Activated B cell treated with CpG ODN at 0.5 μM for 24 hours (primary cell): ENCODE data around the gene TNFRSF25. TPM values are rescaled to one million over a fixed set of nuclear protein-coding genes. Genes with fewer than 3 reads are reported as not detected.

ENCODE experiments used
- ATAC-seq: fragments of 200-7000 bp; cut with Tn5 transposase; one replicate; pipeline ENCODE4 v1.10.0; 2021; ENCODE audit warnings: low read depth, mild to moderate bottlenecking, moderate library complexity
- CTCF ChIA-PET: fragments of 350-600 bp; sonication (Branson Sonifier 250); formaldehyde crosslinking; loops from one replicate; lab custom pipeline; 2021; ENCODE audit warnings: antibody characterized with exemption; lab: Charles Lee
- POLR2A ChIA-PET: fragments of 350-600 bp; sonication (Branson Sonifier 250); formaldehyde crosslinking; loops from one replicate; lab custom pipeline; 2021; ENCODE audit warnings: antibody characterized with exemption; lab: Charles Lee
- DNase-seq: peaks from one replicate; pipeline ENCODE4 v3.0.0; 2022
- H3K27ac Mint-ChIP-seq: one replicate; pipeline ENCODE4 v1.8.0; 2020; ENCODE audit warnings: mixed read lengths
- H3K27me3 Mint-ChIP-seq: one replicate; pipeline ENCODE4 v1.8.0; 2021; ENCODE audit warnings: mixed read lengths
- H3K36me3 Mint-ChIP-seq: one replicate; pipeline ENCODE4 v1.8.0; 2021; ENCODE audit warnings: low read depth, mixed read lengths
- H3K4me1 Mint-ChIP-seq: one replicate; pipeline ENCODE4 v1.8.0; 2021; ENCODE audit warnings: mixed read lengths
- H3K4me3 Mint-ChIP-seq: one replicate; pipeline ENCODE4 v1.8.0; 2020; ENCODE audit warnings: mild to moderate bottlenecking, mixed read lengths
- H3K9me3 Mint-ChIP-seq: one replicate; pipeline ENCODE4 v1.8.0; 2020; ENCODE audit warnings: mixed read lengths
- CTCF ChIP-seq: fragments of 200-600 bp; IDR thresholded peaks from one replicate; pipeline ENCODE4 v1.8.0; 2022; ENCODE audit warnings: antibody characterized with exemption, mild to moderate bottlenecking
- intact Hi-C: fragments of 100-400 bp; cut with micrococcal nuclease; formaldehyde crosslinking; loops from one replicate; pipeline ENCODE4 v1.15.1; 2024
- total RNA-seq: library from RNA; stranded (reverse); gene quantifications from 2 replicates; pipeline ENCODE4 v1.2.3, GENCODE V29; 2022

Gene TNFRSF25
- total RNA-seq, 1 donor from 2014 or later, result 2.8 TPM

- Mint-ChIP-seq H3K4me1 (no peaks in the 10 kb centered on the region), H3K4me3 (no peak overlapping the region), H3K27me3 (peaks cover 1% of the 10 kb centered on the region), H3K27ac (no peak overlapping the region), H3K36me3 (no peaks in the 10 kb centered on the region), H3K9me3 (no peaks in the 10 kb centered on the region)
- intact Hi-C loops, result loop anchor here (1.0 to 2.0 kb wide), 2 partner anchors 127 to 229 kb away; no protein-coding TSS in a partner anchor
- ATAC-seq (peak; percentile 94), DNase-seq (peak; percentile 70)
- POLR2A ChIA-PET, result no interaction called here
- CTCF ChIA-PET, result interaction anchor here (1.0 to 1.9 kb wide), 2 partner anchors 12 to 171 kb away, joined by 3 to 5 read pairs; no protein-coding TSS in a partner anchor
- peak; percentile 63 for TF ChIP-seq CTCF
These were observed 9.6 kb upstream of the TNFRSF25 start for GRCh38 chr1:6475381-6476133.

- ATAC-seq (no peak), DNase-seq (no peak)
- no peak for TF ChIP-seq CTCF
- Mint-ChIP-seq H3K4me3 (no peak overlapping the region), H3K36me3 (no peaks in the 10 kb centered on the region), H3K27ac (no peak overlapping the region), H3K27me3 (peaks cover 1% of the 10 kb centered on the region), H3K4me1 (no peaks in the 10 kb centered on the region), H3K9me3 (no peaks in the 10 kb centered on the region)
- POLR2A ChIA-PET, result no interaction called here
- CTCF ChIA-PET, result no interaction called here
- intact Hi-C loops, result loop anchor here (1.0 to 2.0 kb wide), 2 partner anchors 126 to 229 kb away; no protein-coding TSS in a partner anchor
These were observed 8.9 kb upstream of the TNFRSF25 start for GRCh38 chr1:6474815-6475282.

- intact Hi-C loops, result loop anchor here (2.0 kb wide), 1 partner anchor 125 kb away; no protein-coding TSS in a partner anchor
- H3K4me1 Mint-ChIP-seq, result no peaks in the 10 kb centered on the region
These were observed 8.2 kb upstream of the TNFRSF25 start for GRCh38 chr1:6473974-6474814.

GRCh38 chr1:6473156-6473555 is 7.2 kb upstream of the TNFRSF25 start:
- no peaks in the 10 kb centered on the region for H3K36me3 Mint-ChIP-seq
- no peak overlapping the region for H3K27ac Mint-ChIP-seq
- no peak for TF ChIP-seq CTCF
- no peak for DNase-seq
- ATAC-seq, result no peak
- H3K4me1 Mint-ChIP-seq, result no peaks in the 10 kb centered on the region
- no peaks in the 10 kb centered on the region for H3K9me3 Mint-ChIP-seq
- CTCF ChIA-PET, result interaction anchor here (0.8 to 1.1 kb wide), 2 partner anchors 113 to 226 kb away, joined by 3 to 4 read pairs; no protein-coding TSS in a partner anchor
- H3K27me3 Mint-ChIP-seq, result peaks cover 2% of the 10 kb centered on the region
- POLR2A ChIA-PET, result no interaction called here
- intact Hi-C loops, result no loop called here
- H3K4me3 Mint-ChIP-seq, result no peak overlapping the region

More at GRCh38 chr1:6473974-6474814, 8.2 kb upstream of the TNFRSF25 start:
- no peak overlapping the region for H3K4me3 Mint-ChIP-seq
- no peak for DNase-seq
- ChIA-PET CTCF (no interaction called here), POLR2A (no interaction called here)
- no peak for ATAC-seq
- no peak for TF ChIP-seq CTCF
- H3K36me3 Mint-ChIP-seq, result no peaks in the 10 kb centered on the region
- peaks cover 1% of the 10 kb centered on the region for H3K27me3 Mint-ChIP-seq
- H3K27ac Mint-ChIP-seq, result no peak overlapping the region
- H3K9me3 Mint-ChIP-seq, result no peaks in the 10 kb centered on the region
